BLaER1 (cell line): ENCODE measurements around the gene CFAP92.

Experiments used
- H3K27ac ChIP-seq: shearing (Covaris generic); formaldehyde crosslinking; 2 replicates; pipeline ENCODE4 v1.8.1; 2022
- H3K27me3 ChIP-seq: shearing (Covaris generic); formaldehyde crosslinking; 2 replicates; pipeline ENCODE4 v1.8.1; 2022
- H3K36me3 ChIP-seq: shearing (Covaris generic); formaldehyde crosslinking; 2 replicates; pipeline ENCODE4 v1.8.1; 2022
- H3K4me1 ChIP-seq: shearing (Covaris generic); formaldehyde crosslinking; 2 replicates; pipeline ENCODE4 v1.8.1; 2022
- H3K4me2 ChIP-seq: shearing (Covaris generic); formaldehyde crosslinking; 2 replicates; pipeline ENCODE4 v1.8.1; 2022
- H3K4me3 ChIP-seq: shearing (Covaris generic); formaldehyde crosslinking; 2 replicates; pipeline ENCODE4 v1.8.1; 2022
- H3K9ac ChIP-seq: shearing (Covaris generic); formaldehyde crosslinking; 2 replicates; pipeline ENCODE4 v1.8.1; 2022
- H3K9me3 ChIP-seq: shearing (Covaris generic); formaldehyde crosslinking; 2 replicates; pipeline ENCODE4 v1.8.1; 2022
- H4K20me1 ChIP-seq: shearing (Covaris generic); formaldehyde crosslinking; 2 replicates; pipeline ENCODE4 v1.8.1; 2022
- Cebpa-rat ChIP-seq: shearing (Covaris generic); IDR thresholded peaks from 2 replicates; pipeline ENCODE4 v1.8.1; 2022

Gene CFAP92

GRCh38 chr3:128999102-128999501 is 5.2 kb upstream of the CFAP92 start:
- Histone ChIP-seq H3K36me3 (no peaks in the 10 kb centered on the region), H3K4me1 (peaks cover 97% of the 10 kb centered on the region), H3K4me3 (no peak overlapping the region), H3K9me3 (no peaks in the 10 kb centered on the region), H4K20me1 (peaks cover 28% of the 10 kb centered on the region), H3K27ac (no peak overlapping the region), H3K9ac (no peak overlapping the region), H3K27me3 (peaks cover 47% of the 10 kb centered on the region), H3K4me2 (peak overlapping the region; percentile 86)
- no peak for TF ChIP-seq Cebpa-rat

- no peak overlapping the region for H3K9ac ChIP-seq
- H3K27ac ChIP-seq: no peak overlapping the region
- H3K9me3 ChIP-seq: no peaks in the 10 kb centered on the region
- peaks cover 41% of the 10 kb centered on the region for H3K27me3 ChIP-seq
- no peaks in the 10 kb centered on the region for H3K36me3 ChIP-seq
- TF ChIP-seq Cebpa-rat: no peak
- peaks cover 98% of the 10 kb centered on the region for H3K4me1 ChIP-seq
- peaks cover 28% of the 10 kb centered on the region for H4K20me1 ChIP-seq
- no peak overlapping the region for H3K4me3 ChIP-seq
- H3K4me2 ChIP-seq: peak overlapping the region; percentile 86
Measured at GRCh38 chr3:128998561-128998960, 4.7 kb upstream of the CFAP92 start.

GRCh38 chr3:128997486-128998133 is 3.7 kb upstream of the CFAP92 start:
- no peak overlapping the region for H3K9ac ChIP-seq
- peak overlapping the region; percentile 86 for H3K4me2 ChIP-seq
- no peak overlapping the region for H3K27ac ChIP-seq
- peaks cover 32% of the 10 kb centered on the region for H3K27me3 ChIP-seq
- peaks cover 19% of the 10 kb centered on the region for H4K20me1 ChIP-seq
- H3K4me1 ChIP-seq: peaks cover 96% of the 10 kb centered on the region
- no peak for TF ChIP-seq Cebpa-rat
- H3K36me3 ChIP-seq: no peaks in the 10 kb centered on the region
- H3K4me3 ChIP-seq: no peak overlapping the region
- H3K9me3 ChIP-seq: no peaks in the 10 kb centered on the region

- H3K27ac ChIP-seq: no peak overlapping the region
- peaks cover 11% of the 10 kb centered on the region for H4K20me1 ChIP-seq
- H3K27me3 ChIP-seq: peaks cover 23% of the 10 kb centered on the region
- peak overlapping the region; percentile 86 for H3K4me2 ChIP-seq
- H3K9me3 ChIP-seq: no peaks in the 10 kb centered on the region
- no peak overlapping the region for H3K9ac ChIP-seq
- peaks cover 87% of the 10 kb centered on the region for H3K4me1 ChIP-seq
- no peak overlapping the region for H3K4me3 ChIP-seq
- H3K36me3 ChIP-seq: no peaks in the 10 kb centered on the region
- no peak for TF ChIP-seq Cebpa-rat
Measured at GRCh38 chr3:128996726-128997125, 2.9 kb upstream of the CFAP92 start.

- H3K27ac ChIP-seq: no peak overlapping the region
- peak overlapping the region; percentile 86 for H3K4me2 ChIP-seq
- TF ChIP-seq Cebpa-rat: 0 out of 2 replicates have a peak, but pooled peaks have one; percentile 59
- no peak overlapping the region for H3K4me3 ChIP-seq
- no peaks in the 10 kb centered on the region for H3K9me3 ChIP-seq
- no peaks in the 10 kb centered on the region for H3K36me3 ChIP-seq
- peaks cover 18% of the 10 kb centered on the region for H3K27me3 ChIP-seq
- peaks cover 82% of the 10 kb centered on the region for H3K4me1 ChIP-seq
- H3K9ac ChIP-seq: no peak overlapping the region
- H4K20me1 ChIP-seq: peaks cover 5% of the 10 kb centered on the region
Measured at GRCh38 chr3:128996200-128996599, 2.3 kb upstream of the CFAP92 start.

GRCh38 chr3:128995737-128996136 is 1.9 kb upstream of the CFAP92 start:
- Histone ChIP-seq H3K27me3 (peaks cover 13% of the 10 kb centered on the region), H3K4me1 (peaks cover 77% of the 10 kb centered on the region), H4K20me1 (0 out of 2 replicates have a peak, but pooled peaks cover under 1% of the 10 kb centered on the region), H3K4me2 (peak overlapping the region; percentile 86), H3K9ac (no peak overlapping the region), H3K9me3 (no peaks in the 10 kb centered on the region), H3K27ac (no peak overlapping the region), H3K36me3 (no peaks in the 10 kb centered on the region), H3K4me3 (no peak overlapping the region)
- TF ChIP-seq Cebpa-rat: no peak

- H3K4me1 ChIP-seq: peaks cover 69% of the 10 kb centered on the region
- peaks cover 5% of the 10 kb centered on the region for H3K27me3 ChIP-seq
- no peak overlapping the region for H3K27ac ChIP-seq
- H3K36me3 ChIP-seq: no peaks in the 10 kb centered on the region
- H3K4me3 ChIP-seq: no peak overlapping the region
- no peak for TF ChIP-seq Cebpa-rat
- H4K20me1 ChIP-seq: no peaks in the 10 kb centered on the region
- no peaks in the 10 kb centered on the region for H3K9me3 ChIP-seq
- H3K9ac ChIP-seq: no peak overlapping the region
- peak overlapping the region; percentile 86 for H3K4me2 ChIP-seq
Measured at GRCh38 chr3:128994581-128995546, 988 bp upstream of the CFAP92 start.

GRCh38 chr3:128994173-128994512 is 267 bp upstream of the CFAP92 start:
- H3K4me1 ChIP-seq: peaks cover 62% of the 10 kb centered on the region
- no peak overlapping the region for H3K27ac ChIP-seq
- H3K4me2 ChIP-seq: peak overlapping the region; percentile 86
- no peak for TF ChIP-seq Cebpa-rat
- no peaks in the 10 kb centered on the region for H4K20me1 ChIP-seq
- H3K9me3 ChIP-seq: no peaks in the 10 kb centered on the region
- H3K4me3 ChIP-seq: peak overlapping the region; percentile 62; the same call in 1 of the 2 replicates
- H3K36me3 ChIP-seq: no peaks in the 10 kb centered on the region
- H3K27me3 ChIP-seq: no peaks in the 10 kb centered on the region
- H3K9ac ChIP-seq: no peak overlapping the region

GRCh38 chr3:128992926-128993460 is 883 bp downstream of the CFAP92 start:
- H3K4me1 ChIP-seq: peaks cover 50% of the 10 kb centered on the region
- H3K9me3 ChIP-seq: no peaks in the 10 kb centered on the region
- H4K20me1 ChIP-seq: no peaks in the 10 kb centered on the region
- H3K4me3 ChIP-seq: no peak overlapping the region
- no peak for TF ChIP-seq Cebpa-rat
- peak overlapping the region; percentile 86 for H3K4me2 ChIP-seq
- no peak overlapping the region for H3K9ac ChIP-seq
- H3K27me3 ChIP-seq: no peaks in the 10 kb centered on the region
- H3K27ac ChIP-seq: no peak overlapping the region
- H3K36me3 ChIP-seq: no peaks in the 10 kb centered on the region
